HL-60/S4 (cell line): ENCODE measurements around the gene GLDN.
"Not testable (repeated sequence)": the region's sequence is repeated elsewhere in the genome, so short reads cannot be mapped to it uniquely, and the experiment has no call there.

ENCODE experiments used
- in situ Hi-C: fragments of 300-500 bp; cut with MboI; formaldehyde crosslinking; loops from 2 replicates; pipeline ENCODE4 v1.14.3; 2022; ENCODE audit warnings: low sequenced_read_pairs

GLDN gene

DNA sequence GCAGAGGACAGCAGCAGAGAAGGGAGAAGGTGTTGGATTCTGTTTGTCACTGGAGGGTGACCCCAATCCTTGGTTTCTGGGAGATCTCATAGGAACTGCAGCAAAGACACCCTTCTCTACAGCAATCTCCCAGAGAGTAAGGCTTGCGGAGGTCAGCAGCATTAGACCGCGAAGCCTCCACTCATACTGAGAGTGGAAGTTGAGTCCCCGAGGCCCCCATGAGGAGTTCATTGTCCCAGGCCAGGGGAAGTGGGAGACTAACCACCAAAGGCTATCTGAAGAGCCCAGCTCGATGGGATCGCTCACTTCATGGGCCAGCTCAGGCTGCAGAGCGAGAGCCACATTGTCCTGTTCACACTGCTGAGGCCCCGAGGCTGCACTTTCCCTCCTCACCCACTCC, 44.6 kb downstream of the GLDN start:
- in situ Hi-C loops = loop anchor here (10.0 kb wide), 1 partner anchor 111 kb away; no protein-coding TSS in a partner anchor

DNA sequence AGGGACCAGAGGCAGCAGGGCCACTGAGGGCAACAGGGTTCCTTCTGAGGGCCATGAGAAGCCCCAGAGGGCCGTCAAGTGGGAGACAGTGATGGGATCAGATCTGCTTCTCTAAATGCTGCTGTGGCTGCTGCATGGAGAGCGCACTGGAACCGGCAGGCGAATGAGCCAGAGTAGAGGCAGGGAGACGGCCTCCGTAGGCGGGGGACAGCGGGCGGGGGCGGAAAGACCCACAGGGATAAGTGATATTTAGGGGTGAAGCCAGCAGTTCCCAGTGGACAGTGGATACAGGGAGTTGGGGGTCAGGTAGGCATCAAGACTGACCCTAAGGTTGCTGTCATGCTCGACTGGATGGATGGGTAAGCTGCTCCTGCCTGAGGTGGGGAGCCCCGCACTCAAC, 45.0 kb downstream of the GLDN start:
- in situ Hi-C loops = loop anchor here (10.0 kb wide), 1 partner anchor 112 kb away; no protein-coding TSS in a partner anchor

DNA sequence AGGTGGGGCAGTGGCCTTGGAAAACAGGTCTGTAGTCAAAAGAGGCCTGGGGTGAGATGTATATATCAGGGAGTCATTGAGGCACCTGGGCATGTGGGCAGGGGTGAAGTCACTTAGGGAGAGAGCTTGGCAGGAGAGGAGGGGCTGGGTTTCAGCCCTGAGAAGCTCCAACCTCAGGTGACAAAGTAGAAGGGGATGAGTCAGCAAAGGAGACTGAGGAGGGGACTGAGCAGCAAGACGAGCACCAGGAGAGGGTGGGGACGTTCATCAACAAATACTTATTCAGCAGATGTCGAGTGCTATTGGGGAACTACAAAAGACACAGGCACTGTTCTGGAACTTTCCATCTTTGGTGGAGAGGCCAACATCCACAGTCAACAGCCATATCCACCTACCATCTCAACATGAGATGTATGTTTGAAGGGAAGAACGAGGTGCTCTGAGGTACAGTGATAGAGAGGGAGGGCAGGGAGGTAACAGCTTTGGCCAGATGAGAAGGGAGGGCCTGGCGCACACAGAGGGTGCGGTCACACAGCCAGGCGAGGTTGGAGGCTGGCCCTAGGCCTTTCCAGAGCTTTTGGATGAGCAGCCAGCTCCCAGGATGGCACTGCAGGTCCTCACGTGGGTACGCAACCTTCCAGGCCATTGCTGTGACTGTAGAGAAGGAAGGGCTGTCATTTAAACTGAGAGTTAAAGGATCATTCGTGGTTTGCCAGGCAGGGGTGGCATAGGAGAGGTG, 45.7 kb downstream of the GLDN start:
- in situ Hi-C loops = loop anchor here (10.0 kb wide), 1 partner anchor 112 kb away; no protein-coding TSS in a partner anchor

DNA sequence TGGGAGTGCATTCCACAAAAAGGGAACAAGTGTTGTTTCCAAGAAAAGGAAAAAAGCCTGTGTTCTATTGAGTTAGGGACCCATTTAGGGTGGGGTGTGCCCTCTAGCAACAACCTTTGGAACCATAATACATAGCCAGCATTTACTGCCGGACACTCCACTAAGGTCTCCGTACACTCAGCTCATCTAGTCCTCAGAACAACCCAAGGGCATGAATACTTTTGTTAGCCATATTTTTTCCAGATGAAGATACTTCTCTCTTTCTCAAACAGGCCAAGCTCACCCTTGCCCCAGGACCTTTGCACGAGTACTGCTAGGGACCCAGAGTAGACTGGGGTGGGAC, 46.2 kb downstream of the GLDN start:
- in situ Hi-C loops = loop anchor here (10.0 kb wide), 1 partner anchor 113 kb away; no protein-coding TSS in a partner anchor

DNA sequence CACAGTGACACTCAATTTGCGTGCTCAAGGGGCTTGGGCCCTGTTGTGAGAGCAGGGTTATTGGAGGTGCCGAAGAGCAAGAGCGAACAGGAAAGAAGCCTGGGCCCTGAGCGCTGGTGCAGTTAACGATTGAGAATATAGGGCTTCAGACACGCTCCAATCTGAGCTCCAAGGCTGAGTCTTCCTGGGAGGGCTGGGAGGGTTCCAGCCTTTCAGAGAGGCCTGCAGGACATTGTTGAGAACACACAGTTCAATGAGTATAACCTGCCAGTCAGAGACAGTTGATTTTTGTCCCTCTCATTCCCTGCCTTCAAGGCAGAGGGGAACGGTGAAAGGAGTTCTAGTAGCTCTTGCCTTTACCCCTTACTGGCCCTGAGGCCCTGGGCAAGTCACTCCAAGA, 47.3 kb downstream of the GLDN start:
- in situ Hi-C loops = loop anchor here (10.0 kb wide), 1 partner anchor 114 kb away; no protein-coding TSS in a partner anchor

DNA sequence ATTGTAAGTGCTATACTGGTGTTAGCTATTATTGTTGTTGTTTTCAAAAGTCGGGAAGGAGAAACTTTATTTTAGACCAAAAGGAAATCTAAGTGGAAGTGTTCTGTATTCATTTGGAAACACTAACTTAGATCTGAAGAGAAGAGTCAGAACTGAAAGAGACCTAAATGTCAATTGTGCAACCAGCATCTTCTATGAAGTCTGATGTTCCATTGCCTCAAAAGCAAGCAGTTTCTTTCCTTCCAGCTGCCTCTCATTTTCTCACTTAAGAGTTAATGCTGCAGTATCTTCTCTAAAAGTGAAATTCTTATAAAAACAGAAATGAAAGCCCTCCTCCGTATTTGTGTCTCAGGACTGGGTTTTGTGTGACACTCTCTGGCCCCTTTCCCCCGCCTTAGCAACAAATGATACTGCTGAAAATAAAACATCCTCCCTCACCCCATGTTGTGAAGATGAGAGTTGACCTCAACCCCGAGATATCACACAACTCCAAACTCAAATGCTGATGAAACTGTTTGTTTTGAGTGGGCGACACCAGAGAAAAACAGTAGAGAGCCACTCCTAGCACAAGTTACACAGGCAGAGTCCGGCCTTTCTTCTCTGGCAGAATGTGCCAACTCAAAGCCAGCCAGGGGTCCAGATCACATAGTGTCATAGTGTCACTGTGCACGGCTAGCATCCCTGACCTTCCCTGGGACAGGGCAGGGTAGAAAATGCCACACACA, 48.9 kb downstream of the GLDN start:
- in situ Hi-C loops = loop anchor here (10.0 kb wide), 1 partner anchor 226 kb away; no protein-coding TSS in a partner anchor

DNA sequence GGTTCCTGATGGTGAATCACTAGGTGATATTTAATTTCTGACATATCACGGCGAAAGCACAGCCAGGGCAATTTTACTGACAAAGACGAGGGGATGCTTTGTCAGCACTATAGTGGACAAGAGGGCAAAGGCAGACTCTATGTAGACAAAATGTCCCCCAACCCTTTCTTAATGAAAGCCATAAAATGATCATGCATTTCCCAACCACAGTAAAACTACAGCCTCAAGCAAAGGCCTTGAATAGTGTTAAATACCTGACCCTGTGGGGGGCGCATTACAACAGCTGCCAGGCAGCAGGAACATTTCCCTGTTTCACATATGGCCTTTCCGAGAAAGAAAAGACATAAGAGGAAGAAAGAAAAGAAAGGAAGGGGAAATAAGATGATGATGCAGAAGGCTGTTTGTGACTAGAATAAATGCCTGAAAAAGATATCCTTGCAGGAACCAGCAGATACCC, 49.5 kb downstream of the GLDN start:
- in situ Hi-C loops = loop anchor here (10.0 kb wide), 1 partner anchor 226 kb away; no protein-coding TSS in a partner anchor

DNA sequence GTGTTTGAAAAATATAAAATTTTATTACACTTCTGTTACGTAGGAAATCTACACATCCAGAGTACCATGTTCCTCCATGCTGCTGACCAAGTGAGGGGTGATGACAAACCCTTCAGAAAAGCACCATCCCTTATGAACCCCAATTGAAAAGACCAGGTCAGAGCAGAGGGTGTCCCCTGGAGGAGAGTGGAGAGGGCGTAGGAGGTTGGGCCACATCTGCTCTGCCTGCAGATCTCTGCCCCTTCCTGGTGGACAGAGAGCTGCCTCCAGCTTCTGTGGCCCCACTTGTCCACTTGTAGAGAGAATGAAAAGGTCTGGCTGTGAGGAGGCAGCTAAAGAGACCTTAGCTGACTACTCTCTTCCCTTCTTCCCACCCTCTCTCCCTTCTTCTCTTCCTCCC, 55.5 kb downstream of the GLDN start:
- in situ Hi-C loops = loop anchor here (10.0 kb wide), 1 partner anchor 232 kb away; no protein-coding TSS in a partner anchor

DNA sequence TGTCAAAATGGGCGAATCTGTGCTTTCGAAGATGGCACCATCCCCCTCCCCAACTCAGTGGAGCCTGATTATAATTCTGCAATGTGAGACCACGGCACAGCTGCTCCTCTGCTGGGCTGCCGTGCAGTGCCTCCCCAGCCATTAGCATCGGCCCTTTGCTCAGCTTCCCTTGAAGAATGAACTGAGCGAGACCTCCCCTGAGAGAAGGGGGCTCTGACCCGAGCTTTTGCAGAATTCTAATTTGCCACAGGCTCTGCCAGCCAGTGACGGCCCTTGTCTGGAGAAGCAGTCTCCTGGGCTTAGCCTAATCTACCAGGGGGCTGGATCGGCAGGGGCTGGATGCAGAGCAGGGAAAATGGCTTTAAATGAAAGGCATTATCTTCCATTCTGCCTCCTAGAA, 57.2 kb downstream of the GLDN start:
- in situ Hi-C loops = loop anchor here (10.0 kb wide), 1 partner anchor 234 kb away; no protein-coding TSS in a partner anchor

DNA sequence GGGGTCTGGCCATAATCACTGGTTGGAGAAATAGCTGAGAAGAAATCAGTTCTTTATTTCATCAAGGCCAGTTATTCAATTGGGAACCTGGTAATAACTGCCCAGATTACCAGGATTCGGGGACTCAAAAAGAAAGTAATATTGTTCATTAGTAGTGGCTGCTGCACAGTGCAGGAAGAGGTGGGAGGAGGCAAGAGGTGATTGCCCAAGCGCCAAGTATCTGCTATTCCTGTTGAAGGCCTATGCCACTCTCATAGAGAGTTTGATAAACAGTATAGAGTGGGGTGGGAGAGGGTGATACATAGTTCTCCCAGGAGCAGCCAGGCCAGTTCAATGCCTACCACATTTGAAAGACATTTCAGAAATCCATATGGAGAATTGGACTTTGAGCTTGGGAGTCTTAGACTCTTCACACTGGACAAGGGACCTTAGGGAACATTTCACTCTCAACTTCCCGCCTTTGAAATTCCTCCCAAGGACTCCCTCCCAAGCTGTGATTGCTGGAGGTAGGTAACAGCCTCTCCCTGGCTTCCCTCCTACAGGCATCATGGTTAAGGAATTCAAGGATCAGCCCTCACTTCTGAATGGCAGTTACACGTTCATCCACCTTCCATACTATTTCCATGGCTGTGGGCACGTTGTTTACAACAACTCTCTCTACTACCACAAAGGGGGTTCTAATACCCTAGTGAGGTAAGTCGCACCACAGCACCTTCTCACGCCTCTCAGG, 59.8 kb downstream of the GLDN start:
- in situ Hi-C loops = no loop called here

DNA sequence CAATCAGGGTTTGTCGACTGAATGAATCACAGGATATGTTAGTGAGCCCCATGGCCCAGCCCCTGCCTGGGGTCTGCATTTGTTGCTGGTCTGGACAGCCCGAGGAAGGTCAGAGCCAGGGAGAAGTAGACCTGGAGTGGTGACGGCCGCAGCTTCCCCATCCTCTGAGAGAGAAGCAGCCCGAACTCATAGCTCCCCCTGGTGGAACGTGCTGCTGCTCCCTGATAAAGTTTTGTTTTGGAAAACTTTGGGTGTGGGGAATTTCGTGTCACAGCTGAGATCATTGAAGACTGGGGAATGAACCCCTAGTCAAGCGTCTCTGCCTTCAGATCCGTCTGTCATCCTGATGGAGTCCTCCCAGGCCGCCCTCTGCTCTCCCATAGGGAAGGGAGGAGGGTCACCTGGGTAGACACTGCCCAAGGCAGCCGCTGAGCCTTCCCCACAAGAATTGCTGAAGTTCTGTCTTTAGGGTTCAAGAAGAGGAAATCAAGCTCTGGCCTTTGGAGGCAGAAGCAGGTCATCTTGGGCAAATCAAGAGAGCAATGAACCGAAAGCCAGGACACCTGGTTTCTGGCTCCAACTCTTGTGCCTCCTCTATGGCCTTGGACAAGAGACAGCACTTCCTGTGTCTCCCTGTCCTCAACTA, 60.5 kb downstream of the GLDN start:
- in situ Hi-C loops = no loop called here

DNA sequence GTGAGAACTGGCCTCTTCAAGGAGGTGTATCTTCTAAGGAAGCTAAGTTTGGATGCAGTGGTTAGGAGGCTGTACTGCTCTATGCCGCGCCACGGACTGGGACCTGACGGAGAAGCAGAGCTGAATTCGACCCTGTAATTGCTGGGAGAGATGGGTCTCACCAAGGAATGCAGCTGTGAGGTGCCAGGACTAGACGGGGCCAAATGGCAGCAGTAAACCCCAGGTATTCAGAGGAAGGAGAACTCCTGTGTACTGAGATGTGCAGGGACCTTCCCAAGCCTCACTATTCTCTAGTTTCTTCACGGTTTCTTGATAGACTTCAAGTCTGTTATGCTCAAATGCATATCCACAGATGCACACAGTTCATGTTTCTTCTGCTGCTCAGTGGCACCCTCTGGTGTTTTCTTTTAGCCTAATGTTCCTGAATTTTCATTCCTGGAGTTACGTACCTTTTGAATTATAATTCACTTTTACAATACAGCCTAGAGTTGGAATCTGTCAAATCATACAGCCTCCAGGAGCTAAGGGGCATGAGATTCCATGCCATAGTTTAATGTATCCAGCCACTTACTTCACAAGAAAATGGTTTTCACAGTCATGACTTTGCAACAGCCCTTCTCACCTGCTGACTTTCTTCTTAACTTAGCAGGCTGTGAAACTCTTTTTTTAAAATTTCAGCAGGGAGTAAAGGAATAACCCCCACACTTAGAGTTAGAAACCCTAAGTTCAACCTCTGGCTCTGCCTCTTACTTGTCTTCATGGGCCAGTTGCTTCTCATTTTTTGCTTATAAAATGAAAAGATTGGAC, 61.8 kb downstream of the GLDN start:
- in situ Hi-C loops = no loop called here

DNA sequence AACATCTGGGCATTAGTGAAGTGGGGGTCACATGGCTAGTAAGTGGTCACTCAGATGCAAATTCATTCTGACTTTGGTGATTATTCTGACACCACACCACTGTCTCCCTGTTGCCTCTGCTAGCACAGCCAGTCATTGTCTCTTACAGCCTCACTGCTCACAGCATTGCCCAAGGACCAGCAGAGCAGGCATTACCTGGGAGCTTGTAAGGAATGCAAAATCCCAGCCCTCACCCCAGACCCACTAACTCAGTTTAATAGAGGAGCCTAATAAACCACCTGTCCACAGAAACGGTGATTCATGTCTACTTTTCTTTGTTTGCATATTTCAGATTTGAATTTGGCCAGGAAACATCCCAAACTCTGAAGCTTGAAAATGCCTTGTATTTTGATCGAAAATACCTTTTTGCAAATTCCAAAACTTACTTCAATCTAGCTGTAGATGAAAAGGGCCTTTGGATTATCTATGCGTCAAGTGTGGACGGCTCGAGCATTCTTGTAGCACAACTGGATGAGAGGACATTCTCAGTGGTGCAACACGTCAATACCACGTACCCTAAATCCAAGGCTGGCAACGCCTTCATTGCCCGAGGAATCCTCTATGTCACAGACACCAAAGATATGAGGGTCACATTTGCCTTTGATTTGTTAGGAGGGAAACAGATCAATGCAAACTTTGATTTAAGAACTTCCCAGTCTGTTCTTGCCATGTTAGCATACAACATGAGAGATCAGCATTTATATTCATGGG, 62.7 kb downstream of the GLDN start:
- in situ Hi-C loops = no loop called here

DNA sequence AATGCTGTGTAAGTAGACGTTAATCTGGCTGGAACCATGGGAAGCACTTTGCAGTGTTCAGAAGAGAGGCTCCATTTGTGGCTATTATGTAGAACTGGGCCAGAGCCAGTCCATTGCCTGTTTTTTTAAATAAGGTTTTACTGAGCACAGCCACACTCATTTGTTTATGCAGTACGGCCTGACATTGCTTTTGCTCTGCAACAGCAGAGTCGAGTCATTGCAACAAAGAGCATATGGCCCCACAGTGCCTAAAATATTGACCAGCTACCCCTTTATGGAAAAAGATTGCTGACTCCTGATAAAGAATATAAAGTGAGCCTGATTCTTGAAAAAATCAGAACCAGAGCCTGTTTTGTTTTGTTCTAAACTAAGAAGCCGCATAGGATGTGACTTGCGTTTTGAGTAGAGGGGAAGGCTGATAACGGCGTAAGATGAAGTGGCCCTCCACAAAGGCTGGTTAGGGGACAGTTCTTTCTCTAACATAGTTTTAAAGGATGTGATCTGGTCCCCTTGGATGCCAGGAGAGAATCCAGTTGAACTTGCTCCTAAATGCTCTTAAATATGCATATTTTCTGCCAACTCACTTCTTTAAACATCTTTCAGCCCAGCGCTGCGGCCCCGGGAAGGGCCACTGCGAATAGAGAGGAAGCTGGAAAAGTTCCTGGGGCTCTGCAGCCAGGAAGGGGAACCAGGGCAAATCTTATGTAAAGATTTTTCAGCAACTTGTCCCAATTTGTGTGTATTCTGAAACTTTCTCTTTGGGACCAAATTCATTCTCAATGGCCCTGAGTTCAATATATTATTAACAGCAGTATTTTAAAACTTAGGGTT, 64.5 kb downstream of the GLDN start:
- in situ Hi-C loops = no loop called here

DNA sequence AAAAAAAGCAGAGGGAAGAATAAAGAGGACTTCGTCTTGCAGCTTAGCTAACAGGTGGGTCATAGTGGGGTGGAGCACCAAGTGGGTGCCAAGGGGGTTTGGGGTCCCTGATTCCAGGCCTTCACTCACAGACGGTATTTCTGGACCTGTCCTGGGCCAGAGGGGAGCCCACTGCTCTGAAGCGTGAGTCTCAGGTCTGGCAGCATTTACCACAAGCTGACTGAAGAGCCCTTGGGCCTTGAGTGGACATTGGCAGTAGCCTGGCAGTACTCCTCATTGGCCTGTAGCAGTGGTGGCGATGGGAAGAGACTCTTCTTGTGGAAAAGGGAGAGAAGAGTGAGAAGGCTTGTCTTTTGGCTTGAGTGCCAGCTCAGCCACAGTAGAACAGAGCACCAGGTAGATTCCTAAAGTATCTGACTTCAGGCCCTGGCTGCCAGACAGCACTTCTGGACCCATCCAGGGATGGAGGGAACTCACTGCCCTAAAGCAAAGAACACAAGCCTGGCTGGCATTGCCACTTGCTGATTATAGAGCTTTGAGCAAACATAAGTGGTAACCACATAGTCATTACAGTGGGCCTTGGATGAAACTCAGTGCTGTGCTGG, 72.9 kb downstream of the GLDN start:
- in situ Hi-C loops = no loop called here

DNA sequence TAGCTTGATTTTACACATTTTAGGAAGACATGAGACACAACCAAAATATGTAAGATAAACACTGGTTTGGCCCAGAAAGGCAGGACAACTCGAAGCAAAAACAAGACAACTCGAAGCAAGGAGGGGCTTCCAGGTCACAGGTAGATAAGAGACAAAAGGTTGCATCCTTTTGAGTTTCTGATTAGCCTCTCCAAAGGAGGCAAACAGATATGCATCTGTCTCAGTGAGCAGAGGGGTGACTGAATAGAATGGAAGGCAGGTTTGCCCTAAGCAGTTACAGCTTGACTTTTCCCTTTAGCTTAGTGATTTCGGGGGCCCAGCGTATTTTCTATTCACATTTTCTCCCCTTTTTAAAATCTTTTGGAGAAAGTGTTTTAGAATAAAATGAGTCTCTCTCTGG, 74.7 kb downstream of the GLDN start:
- in situ Hi-C loops = no loop called here

DNA sequence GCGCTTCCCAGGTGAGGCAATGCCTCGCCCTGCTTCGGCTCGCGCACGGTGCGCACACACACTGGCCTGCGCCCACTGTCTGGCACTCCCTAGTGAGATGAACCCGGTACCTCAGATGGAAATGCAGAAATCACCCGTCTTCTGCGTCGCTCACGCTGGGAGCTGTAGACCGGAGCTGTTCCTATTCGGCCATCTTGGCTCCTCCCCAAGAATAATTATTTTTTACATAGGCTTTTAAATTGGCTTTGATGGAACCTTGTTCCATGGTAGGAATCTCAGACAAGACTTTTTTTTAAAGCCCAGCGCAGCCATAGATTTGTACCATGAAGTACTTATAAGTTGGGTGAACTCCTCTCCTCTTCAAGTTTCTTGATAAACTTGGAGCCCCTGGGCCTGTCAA, 81.6 kb downstream of the GLDN start:
- in situ Hi-C loops = not testable (repeated sequence)

DNA sequence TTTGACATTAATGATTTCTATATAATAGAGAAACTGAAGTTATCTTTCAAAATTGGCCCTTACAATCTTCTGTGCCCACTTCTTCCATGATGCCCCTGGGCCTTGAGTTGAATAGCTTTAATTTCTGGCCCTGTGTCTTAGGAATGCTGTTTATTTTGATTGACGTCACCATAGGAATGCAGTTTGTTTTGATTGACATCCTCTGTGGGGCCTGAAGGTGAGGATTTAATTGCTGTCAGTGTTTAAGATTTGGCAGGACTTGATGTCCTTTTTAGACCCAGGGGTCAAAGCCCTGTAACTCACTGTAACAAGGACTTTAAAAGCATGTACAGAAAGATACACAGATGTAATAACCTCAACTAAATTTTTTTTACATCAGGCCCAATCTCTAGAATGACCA, 83.3 kb downstream of the GLDN start:
- in situ Hi-C loops = no loop called here
